ENCODE results near the gene MORF4L2. TPM values are rescaled to one million over a fixed set of nuclear protein-coding genes. Genes with fewer than 3 reads are reported as not detected.
"Not testable (repeated sequence)": the region's sequence is repeated elsewhere in the genome, so short reads cannot be mapped to it uniquely, and the experiment has no call there.

MORF4L2 gene
- total RNA-seq, 1 donor from 2014 or later, result 224 TPM

DNA sequence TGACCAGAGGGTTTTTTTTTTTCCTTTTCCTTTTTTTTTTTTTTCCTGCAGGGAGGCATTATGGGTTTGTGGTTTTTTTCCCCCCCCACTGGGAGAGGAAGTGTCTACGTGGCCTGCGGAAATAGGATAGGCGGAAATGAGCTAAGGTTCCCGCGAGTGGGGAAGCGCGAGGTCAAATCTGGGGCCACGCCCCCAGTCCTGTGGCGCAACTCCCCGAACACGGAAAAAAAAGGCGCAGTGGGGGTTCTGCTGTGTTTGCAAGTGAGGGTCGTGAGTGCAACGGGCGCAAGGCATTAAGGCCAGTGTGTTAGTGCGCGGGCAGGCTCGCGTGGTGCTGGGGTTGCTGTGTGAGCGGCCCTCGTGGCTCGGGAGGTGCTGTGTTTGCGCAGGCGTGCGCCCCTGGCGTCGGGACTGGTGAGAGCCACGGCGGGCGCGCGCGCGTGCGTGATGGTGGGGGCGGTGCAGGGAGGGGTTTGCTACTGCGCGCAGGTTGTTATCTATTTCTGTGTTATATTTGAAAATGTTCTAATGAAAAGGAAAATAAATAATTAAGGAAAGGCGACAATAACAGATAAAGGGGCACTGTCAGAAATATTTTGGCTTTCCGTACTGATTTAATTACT, 685 bp upstream of the MORF4L2 start:
- peak; percentile 91 for ATAC-seq
- DNase-seq (ENCODE audit: low spot score), result peak; percentile 93
- intact Hi-C loops (cut with DNase I), result loop anchor here (10.0 kb wide), 1 partner anchor 128 kb away; no protein-coding TSS in a partner anchor

DNA sequence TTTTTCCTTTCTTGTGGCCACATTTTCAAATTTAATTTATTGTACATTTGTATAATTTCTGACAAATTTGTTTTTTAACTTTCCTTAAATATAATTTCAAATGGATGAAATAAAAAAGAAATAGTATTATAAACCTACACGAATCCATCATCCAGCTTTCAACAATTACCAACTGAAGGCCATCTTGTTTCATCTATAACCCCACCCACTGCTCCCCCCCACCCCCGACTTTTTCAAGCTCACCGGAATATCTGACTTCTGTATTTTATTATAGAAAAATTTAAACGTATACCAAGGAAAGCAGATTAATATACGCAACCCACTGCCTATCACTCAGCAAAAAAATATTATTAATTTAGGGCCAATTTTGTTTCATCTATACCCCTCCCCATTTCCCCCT, 1.1 kb downstream of the MORF4L2 start:
- intact Hi-C loops (cut with DNase I), result loop anchor here (10.0 kb wide), 1 partner anchor 129 kb away; no protein-coding TSS in a partner anchor
- ATAC-seq, result no peak
- DNase-seq (ENCODE audit: low spot score), result no peak

DNA sequence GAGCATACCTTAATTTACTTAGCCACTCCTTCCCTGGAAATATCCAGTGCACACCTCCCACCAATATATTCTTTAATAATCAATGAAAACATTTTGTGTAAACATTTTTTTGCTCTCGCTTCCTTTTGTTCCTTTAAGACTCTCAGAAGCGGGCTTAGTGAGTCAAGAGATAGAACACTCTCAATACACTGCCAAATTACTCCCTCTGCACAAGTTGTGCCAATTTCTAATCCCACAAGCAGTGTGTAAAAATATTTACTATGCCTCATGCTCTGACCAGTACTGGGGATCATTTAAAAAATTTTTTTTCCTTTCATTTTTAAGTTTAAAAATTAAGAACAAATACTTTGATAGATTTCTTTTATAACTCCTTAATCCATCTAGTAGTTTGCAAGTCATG, 5.1 kb downstream of the MORF4L2 start:
- intact Hi-C loops (cut with DNase I), result loop anchor here (10.0 kb wide), 1 partner anchor 133 kb away; no protein-coding TSS in a partner anchor
- DNase-seq (ENCODE audit: low spot score) (no peak), ATAC-seq (no peak)

DNA sequence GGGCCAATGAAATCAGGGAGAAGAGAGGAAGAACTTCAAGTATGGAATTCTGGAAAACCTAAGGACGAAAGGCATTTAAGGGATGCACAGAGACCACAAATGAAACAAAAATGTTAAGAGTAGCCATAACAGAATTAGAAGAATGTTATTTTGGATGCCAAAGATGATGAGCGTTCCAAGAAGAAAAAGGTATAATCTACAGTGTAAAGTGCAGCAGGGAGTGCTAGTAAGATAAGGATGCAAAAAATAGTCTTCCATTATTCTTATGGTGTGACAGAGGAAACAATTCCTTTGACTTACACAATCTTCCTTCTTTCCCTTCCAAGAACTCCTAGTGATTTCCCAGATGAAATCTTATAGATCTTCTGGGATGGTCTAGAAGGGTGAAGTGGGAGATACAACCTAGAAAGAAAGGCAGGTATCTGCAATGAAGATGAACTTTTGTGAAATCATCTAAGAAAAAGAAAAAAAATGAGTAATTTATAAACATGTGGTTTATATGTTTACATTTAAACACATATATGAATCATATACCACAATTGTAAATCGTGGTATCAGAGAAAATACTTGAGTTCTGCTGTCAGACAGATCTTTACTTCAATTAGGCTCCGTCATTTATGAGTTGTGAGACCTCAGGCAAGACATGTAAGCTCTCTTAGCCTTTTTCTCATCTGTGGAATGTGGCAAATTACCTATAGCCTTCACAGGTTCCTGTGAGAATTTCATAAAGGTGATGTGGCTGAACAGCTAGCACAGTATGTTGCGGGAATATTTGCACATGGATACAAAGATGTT, 8.1 kb downstream of the MORF4L2 start:
- DNase-seq (ENCODE audit: low spot score) (no peak), ATAC-seq (no peak)
- intact Hi-C loops (cut with DNase I), result no loop called here

DNA sequence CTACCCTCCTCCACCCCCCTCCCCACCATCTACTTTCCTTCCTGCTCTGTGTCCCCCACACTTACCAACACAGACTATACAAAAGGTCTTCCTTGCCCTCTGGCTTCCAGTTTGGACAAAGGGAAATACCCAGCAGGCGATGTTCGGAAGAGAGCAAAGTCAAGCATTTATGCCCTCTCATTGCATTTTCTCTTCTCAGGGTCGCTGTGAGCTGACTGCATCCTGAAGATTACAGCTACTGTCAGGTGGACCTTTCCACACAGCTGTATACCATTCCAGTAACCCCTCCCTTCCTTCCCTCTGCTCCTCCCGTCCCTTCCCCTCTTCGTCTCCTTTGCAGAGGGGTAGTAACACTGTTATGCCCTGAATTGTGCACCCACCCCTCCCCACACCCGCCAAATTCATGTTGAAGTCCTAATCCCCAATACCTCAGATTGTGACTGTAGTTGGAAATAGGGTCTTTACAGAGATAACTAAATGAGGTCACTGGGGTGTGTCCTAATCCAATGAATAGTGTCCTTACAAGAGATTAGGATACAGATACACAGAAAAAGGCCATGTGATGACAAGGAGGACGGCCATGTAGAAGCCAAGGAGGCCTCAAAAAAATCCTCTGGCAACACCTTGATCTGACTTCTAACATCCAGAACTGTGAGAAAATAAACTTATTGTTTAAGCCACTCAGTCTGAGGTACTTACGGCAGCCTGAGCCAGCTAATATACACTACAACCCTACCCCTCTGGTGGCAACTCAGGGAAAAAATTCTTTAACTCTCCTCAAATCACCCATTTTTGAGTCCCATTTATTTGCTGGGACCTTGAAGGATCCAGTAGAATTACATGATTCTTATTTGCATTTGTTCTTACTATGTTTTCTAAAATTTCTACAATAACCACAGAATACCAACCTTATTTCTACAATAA, 11.7 kb downstream of the MORF4L2 start:
- no peak for ATAC-seq
- DNase-seq (ENCODE audit: low spot score), result no peak
- intact Hi-C loops (cut with DNase I), result no loop called here

DNA sequence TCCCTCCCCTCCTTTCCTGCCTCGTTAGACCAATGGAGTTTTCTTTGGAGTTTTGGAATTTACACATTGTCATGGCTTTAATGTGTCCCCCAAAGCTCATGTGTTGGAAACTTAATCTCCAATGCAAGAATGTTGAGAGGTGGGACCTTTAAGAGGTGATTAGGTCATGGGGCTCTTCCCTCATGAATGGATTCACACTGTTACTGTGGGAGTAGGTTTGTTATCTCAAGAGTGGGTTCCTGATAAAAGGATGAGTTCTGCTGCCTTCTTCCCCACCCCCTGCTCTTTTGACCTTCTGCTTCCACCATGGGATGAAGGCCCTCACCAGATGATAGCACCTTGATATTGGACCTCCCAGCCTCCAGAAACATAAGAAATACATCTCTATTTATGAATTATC, 16.8 kb downstream of the MORF4L2 start:
- no peak for DNase-seq (ENCODE audit: low spot score)

DNA sequence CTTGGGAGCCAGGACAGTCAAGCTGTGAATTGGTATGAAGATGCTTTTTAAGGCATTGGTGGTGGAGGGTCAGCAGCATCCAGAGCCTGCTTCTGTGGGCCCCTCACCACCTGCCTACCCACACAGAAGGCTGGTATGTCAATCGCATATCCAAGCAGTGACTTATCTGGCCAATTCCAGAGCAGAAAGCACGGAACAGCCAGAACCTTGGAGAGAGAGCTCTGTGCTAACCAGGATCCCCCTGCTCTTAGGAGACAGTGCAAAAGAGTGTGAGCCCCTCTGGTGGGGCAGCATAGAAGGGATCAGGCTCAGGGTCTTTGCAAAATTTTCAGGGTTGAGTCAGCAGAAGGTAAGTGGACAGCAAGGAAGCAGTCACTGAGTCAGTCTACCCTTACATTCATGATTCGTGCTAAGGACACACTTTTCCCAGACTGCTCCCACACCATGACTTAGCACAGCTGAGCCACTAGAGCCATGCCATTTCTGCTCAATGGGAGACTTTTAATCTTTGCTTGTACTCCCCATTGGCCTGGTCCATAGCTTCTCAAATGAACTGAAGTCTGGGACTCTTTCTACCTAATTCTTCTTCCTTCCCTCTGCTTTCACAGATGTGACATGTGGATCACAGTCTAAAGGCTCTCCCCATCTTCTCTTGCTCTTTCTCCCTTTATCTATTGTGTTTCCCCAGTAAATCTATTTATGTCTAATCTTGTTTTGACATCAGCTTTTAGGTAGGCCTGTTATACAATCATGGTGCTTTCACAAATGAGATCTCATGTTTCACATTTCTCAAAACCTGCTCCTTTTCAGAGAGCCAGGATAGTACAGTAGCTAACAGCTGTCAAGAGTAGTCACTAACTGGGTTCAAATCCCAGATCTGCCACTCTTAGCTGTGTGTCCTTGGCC, 20.0 kb downstream of the MORF4L2 start:
- intact Hi-C loops (cut with DNase I), result no loop called here
- DNase-seq (ENCODE audit: low spot score) (no peak), ATAC-seq (no peak)

More for the DNA sequence above, 16.8 kb downstream of the MORF4L2 start:
- ATAC-seq, result no peak
- intact Hi-C loops (cut with DNase I), result no loop called here

DNA sequence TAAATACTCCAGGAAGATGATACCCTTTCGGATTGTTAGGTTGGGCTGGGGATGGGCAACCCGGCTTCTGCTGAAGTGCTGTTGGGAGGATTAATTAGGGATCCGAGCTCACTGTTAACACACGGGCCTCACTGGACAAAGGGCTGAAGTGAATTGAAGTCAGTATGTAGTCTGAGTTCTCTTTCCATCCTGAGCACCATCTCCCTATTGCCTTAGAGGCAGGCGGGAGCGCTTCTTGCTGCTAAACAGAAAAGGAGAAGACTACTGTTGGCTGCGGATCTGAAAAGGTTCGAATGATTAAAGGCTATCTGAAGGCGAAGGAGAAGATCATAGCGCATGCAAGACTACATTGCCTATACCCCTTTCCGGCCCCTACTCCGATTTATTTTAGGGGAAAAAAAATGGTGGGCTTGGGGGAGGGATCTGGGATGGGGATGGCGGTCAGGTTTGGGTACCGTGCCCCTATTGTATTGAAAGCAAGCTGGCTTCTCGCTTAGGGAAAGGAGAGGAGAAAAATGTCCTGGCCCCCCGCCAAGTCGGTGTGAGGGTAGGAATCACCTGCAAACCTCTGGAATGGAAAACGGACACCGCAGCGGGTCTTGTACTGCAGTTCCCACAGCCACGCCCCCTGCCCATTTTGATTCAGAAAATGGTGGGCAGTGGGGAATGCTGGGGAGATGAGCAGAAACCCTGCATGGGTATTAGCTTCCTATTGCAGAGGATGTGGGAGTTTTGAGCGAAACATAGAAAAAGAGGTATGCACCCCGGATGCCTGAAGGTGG, 22.3 kb downstream of the MORF4L2 start:
- peak; percentile 63 for DNase-seq (ENCODE audit: low spot score)
- intact Hi-C loops (cut with DNase I), result no loop called here
- ATAC-seq, result no peak

DNA sequence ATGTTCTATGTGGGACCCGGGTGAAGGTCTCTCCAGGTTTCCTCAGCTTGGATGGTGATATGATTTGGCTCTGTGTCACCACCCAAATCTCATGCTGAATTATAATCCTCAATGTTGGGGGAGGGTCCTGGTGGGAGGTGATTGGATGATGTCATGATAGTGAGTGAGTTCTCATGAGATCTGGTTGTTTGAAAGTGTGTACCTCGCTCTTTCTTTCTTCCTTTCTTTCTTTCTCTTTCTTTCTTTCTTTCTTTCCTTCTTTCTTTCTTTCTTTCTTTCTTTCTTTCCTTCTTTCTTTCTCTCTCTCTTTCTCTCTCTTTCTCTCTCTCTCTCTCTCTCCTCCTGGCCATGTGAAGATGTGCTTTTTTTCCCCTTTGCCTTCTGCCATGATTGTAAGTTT, 27.0 kb downstream of the MORF4L2 start:
- ATAC-seq; intact Hi-C loops (cut with DNase I); DNase-seq (ENCODE audit: low spot score): not testable (repeated sequence)

DNA sequence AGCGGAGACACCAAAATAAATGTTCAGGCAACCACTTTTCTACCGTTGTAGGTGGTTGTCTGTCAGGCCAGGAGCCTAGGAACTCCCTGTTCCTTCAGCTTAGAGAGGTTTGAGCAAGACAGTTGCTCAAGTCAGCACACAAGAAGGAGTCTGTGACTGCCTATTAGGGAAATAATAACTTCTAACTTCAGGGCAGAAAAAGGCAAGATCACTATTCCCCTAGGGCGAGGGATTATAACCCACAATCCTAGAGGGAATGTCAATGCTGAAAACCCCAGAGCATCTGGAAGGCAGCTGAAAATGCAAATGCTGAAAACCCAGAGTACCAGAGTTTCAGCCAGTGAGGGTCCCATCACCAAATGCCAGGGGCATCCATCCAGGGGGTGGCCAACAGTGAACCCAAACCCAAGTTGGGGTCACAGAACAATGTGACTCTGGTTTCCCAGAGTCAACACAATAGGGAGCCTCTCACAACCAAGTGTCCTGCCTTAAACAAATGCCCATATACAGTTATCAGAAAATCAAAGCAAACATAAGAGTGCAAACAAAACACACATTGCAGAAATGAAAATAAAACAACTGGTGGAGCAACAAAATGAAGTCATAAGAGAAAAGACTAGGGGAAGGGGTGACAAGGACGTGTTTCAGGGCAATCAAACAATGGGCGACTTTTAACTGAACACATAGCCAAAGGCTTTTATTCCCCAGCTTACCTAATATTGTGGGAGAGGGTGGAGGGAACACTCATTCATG, 27.6 kb downstream of the MORF4L2 start:
- DNase-seq (ENCODE audit: low spot score) (no peak), ATAC-seq (no peak)
- intact Hi-C loops (cut with DNase I), result no loop called here

DNA sequence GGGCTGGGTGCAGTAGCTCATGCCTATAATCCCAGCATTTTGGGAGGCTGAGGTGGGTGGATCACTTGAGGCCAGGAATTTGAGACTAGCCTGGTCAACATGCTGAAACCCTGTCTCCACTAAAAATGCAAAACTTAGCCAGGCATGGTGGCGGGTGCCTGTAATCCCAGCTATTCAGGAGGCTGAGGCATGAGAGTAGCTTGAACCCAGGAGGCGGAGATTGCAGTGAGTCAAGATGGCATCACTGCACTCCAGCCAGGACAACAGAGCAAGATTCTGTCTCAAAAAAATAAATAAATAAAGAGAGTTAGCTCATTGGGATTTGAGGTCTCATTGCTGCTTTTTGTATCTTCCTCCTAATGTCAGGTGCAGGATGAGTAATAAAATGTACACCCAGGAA, 29.4 kb downstream of the MORF4L2 start:
- DNase-seq (ENCODE audit: low spot score); ATAC-seq; intact Hi-C loops (cut with DNase I): not testable (repeated sequence)

DNA sequence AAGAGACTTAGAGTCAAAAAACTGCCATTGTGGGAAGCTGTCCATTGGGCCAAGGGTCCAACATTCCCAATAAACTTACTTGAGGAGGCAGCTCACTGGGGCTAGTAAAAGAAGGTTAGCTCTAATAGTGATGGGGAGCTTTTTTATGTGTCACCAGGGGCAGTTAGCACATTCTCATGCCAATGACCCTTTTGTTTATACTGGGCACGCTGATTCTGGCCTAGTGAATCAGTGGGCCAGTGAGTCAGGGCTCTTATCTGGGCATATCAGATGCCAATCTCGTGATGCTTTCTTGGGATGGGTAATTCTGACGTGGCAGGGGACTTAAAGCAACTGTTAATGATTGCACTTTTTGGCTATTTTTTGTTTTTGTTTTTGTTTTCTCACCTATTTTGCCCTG, 29.9 kb downstream of the MORF4L2 start:
- no peak for DNase-seq (ENCODE audit: low spot score)

DNA sequence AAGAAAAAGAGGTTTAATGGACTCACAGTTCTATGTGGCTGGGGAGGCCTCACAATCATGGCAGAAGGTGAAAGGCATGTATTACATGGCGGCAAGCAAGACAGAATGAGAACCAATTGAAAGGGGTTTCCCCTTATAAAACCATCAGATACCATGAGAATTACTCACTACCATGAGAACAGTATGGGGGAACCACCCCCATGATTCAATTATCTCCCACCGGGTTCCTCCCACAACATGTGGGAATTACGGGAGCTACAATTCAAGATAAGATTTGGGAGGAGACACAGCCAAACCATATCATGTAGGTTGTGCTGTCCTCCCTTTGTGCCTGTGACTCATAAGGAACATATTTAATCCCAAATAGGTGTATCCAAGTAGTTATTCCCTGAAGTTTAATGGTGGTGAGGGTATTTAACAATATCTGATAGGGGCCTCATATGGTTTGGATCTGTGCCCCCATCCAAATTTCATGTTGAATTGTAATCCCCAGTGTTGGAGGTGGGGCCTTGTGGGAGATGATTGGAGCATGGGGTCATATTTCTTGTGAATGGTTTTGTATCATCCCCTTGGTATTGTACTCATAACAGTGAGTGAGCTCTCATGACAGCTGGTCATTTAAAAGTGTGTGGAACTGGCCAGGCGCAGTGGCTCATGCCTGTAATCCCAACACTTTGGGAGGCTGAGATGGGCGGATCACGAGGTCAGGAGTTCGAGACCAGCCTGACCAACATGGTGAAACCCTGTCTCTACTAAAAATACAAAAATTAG, 31.1 kb downstream of the MORF4L2 start:
- intact Hi-C loops (cut with DNase I); DNase-seq (ENCODE audit: low spot score); ATAC-seq: not testable (repeated sequence)

More for the DNA sequence above, 29.9 kb downstream of the MORF4L2 start:
- no peak for ATAC-seq
- intact Hi-C loops (cut with DNase I), result no loop called here

DNA sequence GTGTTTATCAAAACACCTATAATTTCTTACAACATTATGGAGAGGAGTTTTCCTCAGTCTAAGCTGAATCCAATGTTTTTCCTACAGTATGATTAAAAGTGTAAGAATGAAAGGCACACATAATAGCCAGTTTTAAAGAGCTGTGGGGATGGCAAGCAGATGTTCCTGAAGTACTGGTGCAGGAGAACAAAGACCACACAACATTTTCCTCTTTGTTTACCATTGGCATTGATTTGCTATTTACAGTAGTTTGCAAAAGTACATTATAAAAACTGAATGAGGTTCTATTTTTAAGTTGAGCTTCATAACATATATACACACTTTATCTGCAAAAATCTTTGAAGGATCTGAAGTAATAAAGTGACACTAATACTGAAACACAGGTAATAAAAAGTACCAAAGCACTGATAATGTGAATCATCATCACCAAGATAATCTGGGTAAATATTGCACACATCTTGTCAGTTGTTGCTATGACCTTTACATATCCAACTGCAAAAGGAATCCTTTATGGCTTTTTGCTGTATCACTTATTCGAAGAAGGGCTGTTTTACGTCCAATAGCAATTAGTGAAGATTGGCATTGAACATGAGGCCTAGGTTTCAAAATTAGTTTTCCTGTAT, 35.2 kb downstream of the MORF4L2 start:
- intact Hi-C loops (cut with DNase I), result no loop called here

DNA sequence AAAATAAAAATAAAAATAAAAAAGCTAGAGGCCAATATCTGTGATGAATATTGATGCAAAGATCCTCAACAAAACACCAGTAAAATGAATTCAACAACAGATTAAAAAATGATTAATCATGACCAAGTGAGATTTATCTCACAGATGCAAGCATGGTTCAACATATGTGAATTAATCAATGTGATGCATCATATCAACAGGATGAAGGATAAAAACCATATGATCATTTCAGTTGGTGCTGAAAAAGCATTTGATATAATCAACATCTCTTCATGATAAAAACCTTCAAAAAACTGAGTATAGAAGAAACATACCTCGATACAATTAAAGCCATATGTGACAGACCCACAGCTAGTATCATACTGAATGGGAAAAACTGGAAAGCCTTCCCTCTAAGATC, 38.9 kb downstream of the MORF4L2 start:
- no peak for DNase-seq (ENCODE audit: low spot score)

More for the DNA sequence above, 35.2 kb downstream of the MORF4L2 start:
- DNase-seq (ENCODE audit: low spot score), result no peak
- ATAC-seq, result no peak

DNA sequence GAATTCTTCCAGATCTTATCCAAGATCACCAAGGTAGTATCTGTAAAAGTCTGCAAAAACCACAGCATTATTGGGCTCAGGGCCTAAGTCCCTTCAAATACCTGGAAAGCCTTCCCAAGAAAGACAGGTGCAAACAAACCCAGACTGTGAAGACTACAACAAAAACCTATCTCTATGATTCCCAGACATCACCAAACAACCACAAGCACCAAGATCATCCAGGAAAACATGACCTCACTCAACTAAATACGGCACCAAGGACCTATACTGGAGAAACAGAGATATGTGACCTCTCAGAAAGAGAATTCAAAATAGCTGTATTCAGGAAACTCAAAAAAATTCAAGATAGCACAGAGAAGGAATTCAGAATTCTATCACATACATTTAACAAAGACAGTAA, 42.4 kb downstream of the MORF4L2 start:
- intact Hi-C loops (cut with DNase I), result no loop called here
- DNase-seq (ENCODE audit: low spot score) (no peak), ATAC-seq (no peak)

More for the DNA sequence above, 38.9 kb downstream of the MORF4L2 start:
- no peak for ATAC-seq
- intact Hi-C loops (cut with DNase I), result no loop called here

All from sciatic nerve (tissue), 2 donors.